ENCODE data around the gene BTBD2.

BTBD2 gene

DNA sequence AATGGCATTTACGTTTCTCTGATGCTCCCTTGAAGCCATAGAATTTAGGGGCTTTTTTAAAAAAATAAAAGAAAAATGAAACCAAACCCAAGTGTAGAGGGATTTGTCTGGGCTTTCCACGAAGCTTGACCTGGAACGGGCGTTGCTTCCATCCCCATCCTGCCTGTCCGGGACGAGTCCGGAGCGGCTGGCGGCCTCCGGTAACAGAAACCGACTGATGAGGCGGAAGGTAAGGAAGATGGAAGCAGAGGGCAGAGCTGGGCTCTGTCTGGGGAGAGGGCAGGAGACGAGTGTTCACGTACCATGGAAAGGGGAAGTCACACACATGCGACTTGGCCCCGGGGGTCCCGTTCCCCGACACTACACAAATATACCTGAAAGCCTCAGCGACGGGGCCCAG, 34.3 kb downstream of the BTBD2 start:
- DNase-seq, result no peak

DNA sequence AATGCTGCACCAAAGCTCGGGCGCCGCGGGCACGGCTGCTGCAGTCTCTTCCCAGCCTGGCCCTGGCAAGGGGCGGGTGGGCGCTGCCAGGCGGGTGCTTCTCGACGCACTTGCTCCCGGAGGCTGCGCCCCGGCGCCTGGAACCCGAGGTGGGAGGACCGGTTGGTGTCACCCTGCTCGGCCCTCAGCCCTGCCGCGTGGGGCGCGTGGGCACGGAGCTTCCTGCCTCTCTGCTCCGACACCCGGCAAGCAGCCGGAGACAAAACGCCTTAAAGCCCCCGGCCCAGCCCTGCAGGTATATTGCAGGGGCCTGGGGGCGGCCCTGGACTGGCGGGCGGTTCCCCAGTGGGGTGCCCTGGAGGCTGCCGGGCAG, 34.7 kb downstream of the BTBD2 start:
- DNase-seq, result no peak

GRCh38 chr19:1980091-1980808, 35.3 kb downstream of the BTBD2 start:
- DNase-seq, result no peak

DNA sequence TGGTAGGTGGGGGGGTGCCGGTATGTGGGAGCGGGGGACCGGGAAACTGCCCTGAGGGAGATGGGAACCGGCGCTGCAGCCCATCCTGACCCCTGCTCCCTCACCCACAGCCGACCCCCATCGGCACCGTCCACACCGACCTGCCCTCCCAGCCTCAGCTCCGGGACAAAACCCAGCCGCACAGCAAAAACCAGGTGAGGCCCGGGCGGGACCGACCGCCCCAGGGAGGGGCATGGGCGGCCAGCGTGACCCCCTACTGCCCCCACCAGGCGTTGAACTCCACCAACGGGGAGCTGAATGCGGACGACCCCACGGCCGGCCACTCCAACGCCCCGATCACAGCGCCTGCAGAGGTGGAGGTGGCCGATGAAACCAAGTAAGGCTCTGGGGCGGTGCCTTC, 35.9 kb downstream of the BTBD2 start:
- DNase-seq, result no peak

- no peak for DNase-seq
Measured at GRCh38 chr19:1979017-1979416, 36.5 kb downstream of the BTBD2 start.

DNA sequence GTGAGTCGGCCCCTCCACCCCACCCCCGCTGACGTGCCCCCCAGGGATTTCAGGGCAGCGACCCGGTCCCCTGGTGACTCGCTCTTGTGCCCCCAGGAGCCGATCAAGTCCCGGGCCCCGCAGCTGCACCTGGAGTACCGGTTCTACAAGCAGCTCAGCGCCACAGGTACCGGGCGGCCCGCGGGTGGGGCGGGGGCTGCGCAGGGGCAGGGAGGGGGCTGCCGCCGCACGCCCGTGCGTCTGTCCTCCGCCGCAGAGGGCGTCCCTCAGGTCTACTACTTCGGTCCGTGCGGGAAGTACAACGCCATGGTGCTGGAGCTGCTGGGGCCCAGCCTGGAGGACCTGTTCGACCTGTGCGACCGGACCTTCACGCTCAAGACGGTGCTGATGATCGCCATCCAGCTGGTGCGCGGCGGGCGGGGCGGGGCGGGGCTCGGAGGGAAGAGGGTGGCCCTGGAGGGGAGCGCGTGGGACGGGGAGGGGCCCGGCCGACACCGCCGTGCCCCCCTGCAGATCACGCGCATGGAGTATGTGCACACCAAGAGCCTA, 37.1 kb downstream of the BTBD2 start:
- DNase-seq, result no peak

- DNase-seq, result no peak
Measured at GRCh38 chr19:1977120-1977519, 38.4 kb downstream of the BTBD2 start.

GRCh38 chr19:1975162-1975480, 40.4 kb downstream of the BTBD2 start:
- DNase-seq, result no peak

DNA sequence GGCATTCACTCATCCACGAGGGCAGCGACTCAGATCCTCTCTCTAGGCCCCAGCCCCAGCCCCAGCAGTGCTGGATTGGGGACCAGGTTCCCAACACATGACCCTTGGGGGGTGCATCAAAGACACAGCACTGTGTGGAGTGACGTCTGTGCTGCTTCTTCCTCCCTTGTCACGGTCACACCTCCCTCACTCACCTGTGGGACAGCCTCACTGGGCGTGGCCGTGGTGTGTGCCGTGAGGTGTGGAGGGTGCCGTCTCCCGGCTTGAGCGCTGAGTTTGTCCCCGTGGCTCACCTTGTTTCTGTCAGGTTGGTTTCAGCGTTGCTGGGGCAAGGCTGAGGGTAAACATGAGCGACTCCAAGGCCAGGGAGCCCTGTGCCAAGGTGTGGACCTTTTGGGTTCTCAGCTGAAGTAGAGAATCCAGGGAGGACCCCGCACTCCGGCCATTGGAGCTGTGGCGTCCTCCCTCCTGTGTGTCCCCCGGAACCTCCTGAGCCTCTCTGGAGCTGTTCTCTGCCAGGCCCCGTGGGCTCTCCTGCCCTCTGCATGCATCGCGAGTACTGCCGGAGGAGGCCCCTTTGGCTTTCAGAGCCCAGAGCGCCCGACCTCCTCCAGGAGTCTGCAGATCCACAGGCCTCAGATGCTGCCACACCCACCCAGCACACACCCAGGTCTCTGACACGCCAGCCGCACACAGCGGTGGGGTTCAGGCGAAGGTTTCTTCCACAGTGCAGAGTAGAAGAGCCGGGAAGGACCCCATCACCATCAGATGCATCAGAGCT, 40.9 kb downstream of the BTBD2 start:
- no peak for DNase-seq

GRCh38 chr19:1970806-1971502, 44.6 kb downstream of the BTBD2 start:
- no peak for DNase-seq

DNA sequence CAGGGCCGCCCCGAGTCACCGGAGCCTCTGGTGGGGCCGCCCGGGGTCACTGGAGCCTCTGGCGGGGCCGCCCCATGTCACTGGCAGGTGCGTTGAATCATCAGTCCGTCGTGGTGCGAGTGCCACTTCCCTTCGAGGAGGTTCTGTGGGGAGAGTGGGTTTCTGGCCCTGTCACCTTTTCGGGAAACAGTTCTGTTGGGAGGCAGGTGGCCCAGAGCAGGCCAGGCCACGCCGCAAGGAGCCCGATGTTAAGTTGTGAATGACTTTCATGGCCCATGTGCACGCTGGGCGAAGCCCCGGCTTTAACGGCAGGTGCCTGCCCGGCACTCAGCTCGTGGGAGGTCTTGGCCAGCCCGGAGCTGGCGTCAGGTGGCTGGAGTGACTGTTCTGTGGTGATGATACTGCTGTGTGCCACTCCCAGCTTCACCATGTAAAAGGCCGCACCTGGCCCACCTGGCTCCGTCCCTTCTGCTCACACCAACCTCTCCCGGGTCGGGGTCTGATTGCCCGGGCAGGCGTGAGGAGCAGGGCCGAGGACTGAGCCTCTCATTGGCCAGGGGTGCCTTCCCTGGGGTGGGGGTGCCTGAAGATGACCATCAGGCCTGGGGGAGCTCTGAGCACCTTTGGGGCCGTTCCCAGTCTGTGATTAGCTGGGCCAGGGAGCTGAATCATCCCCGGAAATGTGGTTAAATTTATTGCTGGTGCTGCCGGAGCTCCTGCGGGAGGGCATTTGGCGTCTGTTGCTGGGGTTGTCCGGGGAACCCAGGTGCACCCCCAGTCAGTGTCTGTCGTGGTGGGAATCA, 45.3 kb downstream of the BTBD2 start:
- DNase-seq, result no peak

DNA sequence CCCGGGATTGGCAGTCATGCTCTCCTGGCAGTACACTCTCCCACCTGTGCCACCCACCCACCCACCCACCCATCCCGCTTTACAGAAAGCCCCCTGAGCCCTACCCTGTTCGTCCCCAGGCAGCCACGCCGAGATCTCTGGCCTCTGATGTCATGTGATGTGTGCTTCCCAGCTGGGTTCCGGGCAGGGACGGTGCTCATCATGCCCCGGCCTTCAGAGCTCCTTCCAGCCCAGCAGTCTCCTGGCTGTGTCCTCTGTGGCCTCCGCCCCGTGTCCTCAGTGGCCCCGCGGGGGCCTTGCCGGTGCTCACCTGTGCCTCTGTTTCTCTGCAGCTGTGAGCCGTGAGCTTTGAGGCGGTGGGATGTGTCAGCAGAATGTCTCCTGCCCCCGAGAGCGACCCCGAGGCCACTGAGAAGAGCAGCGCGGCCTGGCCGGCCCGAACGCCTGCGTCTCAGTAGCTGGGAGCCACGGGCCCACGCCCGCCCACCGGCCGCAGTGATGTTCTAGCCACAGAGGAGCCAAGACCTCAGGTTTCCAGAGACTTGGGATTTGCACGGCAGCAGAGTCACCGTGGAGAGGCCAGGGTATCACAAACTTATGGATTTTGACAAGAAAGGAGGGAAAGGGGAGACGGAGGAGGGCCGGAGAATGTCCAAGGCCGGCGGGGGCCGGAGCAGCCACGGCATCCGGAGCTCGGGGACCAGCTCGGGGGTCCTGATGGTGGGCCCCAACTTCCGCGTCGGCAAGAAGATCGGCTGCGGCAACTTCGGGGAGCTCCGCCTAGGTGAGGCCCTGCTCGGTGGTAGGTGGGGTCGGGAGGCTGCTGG, 46.1 kb downstream of the BTBD2 start:
- no peak for DNase-seq

DNA sequence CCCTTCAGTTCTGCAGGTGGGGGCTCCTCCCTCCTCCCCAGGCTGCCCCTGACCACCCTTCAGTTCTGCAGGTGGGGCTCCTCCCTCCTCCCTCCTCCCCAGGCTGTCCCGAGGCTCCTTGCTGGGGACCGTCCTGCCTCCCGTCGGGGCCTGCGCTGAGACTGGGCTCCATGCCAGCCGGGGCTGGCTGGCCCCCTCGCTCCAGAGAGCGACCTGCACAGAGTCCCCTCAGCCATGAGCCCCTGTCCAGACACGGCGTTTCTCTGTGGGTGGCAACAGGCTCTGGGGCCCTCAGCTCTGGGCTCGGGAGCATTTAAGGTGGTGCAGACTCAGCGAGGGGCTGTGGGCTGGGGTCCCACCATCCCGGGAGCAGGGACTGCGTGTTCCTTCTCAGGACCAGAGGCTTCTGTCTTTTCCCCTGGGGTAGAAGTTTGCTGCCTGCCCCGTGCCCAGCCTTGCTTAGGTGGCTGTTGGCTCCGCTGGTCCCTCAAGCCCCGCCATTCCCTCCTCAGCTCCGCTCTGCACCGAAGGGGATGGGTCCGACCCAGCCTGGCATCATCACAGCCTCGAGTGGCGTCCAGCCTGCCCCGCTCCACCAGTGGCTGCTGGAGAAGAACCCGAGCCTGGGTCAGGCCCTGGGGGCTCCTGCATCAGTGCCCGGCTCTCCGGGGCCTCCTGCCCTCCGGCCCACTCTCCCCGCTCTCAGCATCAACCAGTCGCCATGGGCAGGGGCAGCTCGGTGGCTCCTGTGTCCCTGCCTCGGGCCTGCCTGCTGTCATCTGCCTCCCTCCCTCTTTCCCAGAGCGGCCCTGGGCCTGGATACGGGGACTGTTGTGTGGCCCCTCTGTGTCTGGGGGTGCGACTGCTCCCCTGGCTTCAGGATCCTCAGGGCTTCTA, 47.0 kb downstream of the BTBD2 start:
- DNase-seq, result no peak

DNA sequence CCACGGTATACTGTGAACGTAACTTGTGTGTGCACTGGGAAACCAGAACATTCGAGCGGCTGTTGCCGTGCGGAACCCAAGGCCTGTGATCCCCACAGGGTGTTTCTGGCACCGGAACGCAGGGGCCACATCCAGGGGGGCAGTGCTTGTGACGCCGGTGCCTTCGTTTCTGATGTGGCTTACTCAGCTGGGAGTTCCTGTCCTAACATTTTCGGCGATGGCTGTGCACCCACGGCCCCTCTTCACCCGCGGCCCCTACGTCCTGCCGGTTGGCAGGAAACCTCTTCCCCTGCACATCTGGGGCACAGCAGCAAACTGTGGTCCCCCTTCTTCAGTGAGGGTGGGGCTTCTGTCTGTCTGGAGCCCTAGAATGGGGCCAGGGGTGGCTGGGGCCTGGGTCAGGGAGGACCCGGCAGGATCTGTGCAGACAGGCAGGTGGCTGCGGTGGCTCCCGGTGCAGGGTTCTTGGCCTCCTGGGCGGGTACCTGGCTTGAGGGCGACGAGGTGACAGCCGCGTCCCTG, 48.4 kb downstream of the BTBD2 start:
- no peak for DNase-seq

- no peak for DNase-seq
Measured at GRCh38 chr19:1962674-1963073, 52.8 kb downstream of the BTBD2 start.

GRCh38 chr19:1961000-1961883, 54.3 kb downstream of the BTBD2 start:
- DNase-seq, result no peak

DNA sequence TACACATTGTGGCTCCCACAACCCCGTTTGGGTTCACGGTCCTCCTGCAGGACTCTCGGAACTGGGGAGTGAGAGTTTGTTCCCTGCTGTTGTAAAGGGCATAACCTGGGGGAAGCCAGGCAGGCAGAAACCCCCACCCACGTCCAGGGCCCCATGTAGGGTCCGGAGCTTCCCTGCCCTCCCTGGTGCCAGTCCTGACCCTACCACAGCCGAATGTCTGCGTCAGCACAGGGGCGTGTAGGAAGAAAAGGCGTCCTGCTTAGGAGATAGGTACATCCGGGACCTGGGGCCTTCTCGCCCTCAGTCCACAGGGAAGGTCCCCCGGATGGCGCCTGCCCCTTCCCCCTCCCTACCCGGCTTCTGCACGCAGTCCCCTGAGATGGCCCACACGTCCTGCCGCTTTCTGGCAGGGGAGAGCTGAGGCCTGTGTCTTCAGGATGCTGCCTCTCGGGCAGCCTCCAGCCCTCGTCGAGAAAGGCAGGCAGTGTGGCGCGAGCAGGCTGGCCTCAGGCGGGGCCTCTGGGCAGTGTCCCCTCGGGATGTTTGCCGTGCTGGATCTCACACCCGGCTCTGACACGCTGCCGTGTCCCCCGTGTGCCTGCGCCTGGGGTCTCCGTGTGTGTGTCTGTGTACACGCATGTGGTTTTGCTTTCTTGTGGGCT, 55.5 kb downstream of the BTBD2 start:
- no peak for DNase-seq

DNA sequence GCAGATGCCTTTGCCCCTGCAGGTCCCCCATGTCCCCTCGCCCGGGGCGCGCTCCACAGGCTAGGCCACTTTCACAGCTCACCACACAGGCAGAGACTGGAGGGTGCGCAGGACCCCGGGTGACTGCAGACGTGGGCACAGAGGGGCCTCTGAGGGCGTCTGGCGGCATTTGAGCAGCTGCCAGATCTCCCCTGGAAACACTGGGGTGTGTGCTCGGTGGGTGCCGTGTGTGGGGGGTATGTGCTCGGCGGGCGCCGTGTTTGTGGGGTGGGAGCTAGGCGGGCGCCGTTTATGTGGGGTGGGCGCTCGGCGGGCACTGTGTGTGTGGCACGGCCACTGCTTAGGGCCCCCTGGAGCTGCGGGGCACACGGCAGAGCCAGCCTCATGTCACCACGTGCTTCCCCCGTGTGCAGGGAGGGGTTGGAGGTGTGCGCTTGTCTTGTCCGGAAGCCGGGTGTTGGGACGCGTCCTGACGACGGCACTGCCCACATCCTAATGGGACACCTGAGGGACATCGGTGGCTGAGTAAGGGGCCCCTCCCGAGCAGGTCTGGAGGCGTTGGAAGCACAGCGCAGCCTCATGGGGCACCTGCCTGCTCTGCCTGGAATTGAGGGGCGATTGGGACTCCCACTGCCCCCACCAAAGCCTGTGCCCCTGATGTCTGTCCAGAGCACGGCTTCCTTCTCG, 57.8 kb downstream of the BTBD2 start:
- no peak for DNase-seq
